ENCODE data around the gene WDR27.

WDR27 gene

DNA sequence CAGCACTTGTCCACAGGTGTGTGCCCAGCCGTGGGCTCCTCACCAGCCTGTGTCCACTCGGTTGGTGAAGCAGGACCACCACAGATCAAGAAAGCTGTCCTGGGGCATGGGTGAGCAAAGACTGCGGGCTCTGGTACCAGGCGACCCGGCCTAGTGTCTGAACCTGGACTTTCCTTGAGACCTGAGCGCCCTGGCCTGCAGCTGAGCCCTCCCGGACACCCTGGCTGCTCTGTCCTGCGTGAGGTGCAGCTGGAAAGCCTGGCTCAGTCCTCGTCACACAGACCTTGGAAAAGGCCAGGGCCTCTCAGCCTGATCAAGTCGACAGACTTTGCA, 247.0 kb downstream of the WDR27 start:
- Histone ChIP-seq H3K9ac (ENCODE audit: low read length in 2 of 2) (no peak overlapping the region), H3K4me1 (ENCODE audit: control insufficient read depth, insufficient read depth, low read length) (peaks cover 6% of the 10 kb centered on the region), H3K9me3 (ENCODE audit: control insufficient read depth in 2 of 2, low read length in 2 of 2) (peaks cover 0 to 3% of the 10 kb centered on the region in 2 donors), H3K27ac (ENCODE audit: low read length) (no peak overlapping the region), H3K4me3 (ENCODE audit: low read length in 2 of 2) (no peak overlapping the region), H3K36me3 (ENCODE audit: control insufficient read depth in 2 of 2, insufficient read depth in 2 of 2, low read length in 2 of 2) (peaks cover 0 to 2% of the 10 kb centered on the region in 2 donors), H3K27me3 (ENCODE audit: control insufficient read depth in 1 of 2, insufficient read depth in 2 of 2, low read length in 2 of 2) (no peaks in the 10 kb centered on the region)

DNA sequence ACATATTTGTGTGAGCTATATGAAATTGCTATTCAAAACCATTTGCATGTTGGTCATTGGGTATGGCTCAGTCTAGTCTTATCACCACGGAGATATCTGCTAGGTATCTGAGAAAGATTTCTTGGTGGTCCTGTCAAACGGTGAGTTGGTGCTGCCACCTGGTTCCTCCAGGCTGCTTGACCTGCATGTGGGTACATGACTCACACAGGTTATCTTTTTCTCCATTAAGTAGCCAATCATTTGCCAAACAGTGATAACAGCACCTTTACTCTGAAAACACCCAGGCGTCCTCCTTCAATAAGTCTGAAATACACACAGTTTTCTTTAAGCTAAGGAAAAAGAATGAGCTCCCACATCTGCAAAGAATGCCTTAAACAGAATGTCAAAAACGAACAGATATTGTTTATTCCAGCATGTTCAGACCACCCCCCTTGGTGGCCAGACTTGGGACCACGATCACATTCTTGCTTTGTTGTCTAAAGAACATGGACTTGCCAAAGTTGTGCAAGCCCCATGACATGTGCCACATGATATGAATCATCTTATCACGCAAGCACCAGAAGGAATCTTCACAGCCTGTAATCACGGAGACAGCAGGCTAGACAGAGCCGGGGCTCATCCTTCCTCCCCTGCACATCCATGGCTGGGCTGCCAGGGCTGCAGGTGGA, 247.5 kb downstream of the WDR27 start:
- Histone ChIP-seq H3K4me1 (ENCODE audit: control insufficient read depth, insufficient read depth, low read length) (peaks cover 6% of the 10 kb centered on the region), H3K9ac (ENCODE audit: low read length in 2 of 2) (no peak overlapping the region), H3K4me3 (ENCODE audit: low read length in 2 of 2) (no peak overlapping the region), H3K9me3 (ENCODE audit: control insufficient read depth in 2 of 2, low read length in 2 of 2) (no peaks in the 10 kb centered on the region), H3K27ac (ENCODE audit: low read length) (no peak overlapping the region), H3K27me3 (ENCODE audit: control insufficient read depth in 1 of 2, insufficient read depth in 2 of 2, low read length in 2 of 2) (no peaks in the 10 kb centered on the region), H3K36me3 (ENCODE audit: control insufficient read depth in 2 of 2, insufficient read depth in 2 of 2, low read length in 2 of 2) (peaks cover 0 to 2% of the 10 kb centered on the region in 2 donors)

- H3K27me3 ChIP-seq (ENCODE audit: control insufficient read depth in 1 of 2, insufficient read depth in 2 of 2, low read length in 2 of 2) = no peaks in the 10 kb centered on the region
- H3K9ac ChIP-seq (ENCODE audit: low read length in 2 of 2) = peak overlapping the region in 1 of 2 donors; percentile 74
- H3K4me3 ChIP-seq (ENCODE audit: low read length in 2 of 2) = peak overlapping the region; percentile 73 to 76
- peaks cover 0 to 2% of the 10 kb centered on the region in 2 donors for H3K36me3 ChIP-seq (ENCODE audit: control insufficient read depth in 2 of 2, insufficient read depth in 2 of 2, low read length in 2 of 2)
- H3K4me1 ChIP-seq (ENCODE audit: control insufficient read depth, insufficient read depth, low read length) = peaks cover 6% of the 10 kb centered on the region
- H3K27ac ChIP-seq (ENCODE audit: low read length) = peak overlapping the region; percentile 78
- no peaks in the 10 kb centered on the region for H3K9me3 ChIP-seq (ENCODE audit: control insufficient read depth in 2 of 2, low read length in 2 of 2)
These were observed 248.8 kb downstream of the WDR27 start for GRCh38 chr6:169452869-169453620.

GRCh38 chr6:169452117-169452868, 249.5 kb downstream of the WDR27 start:
- peaks cover 0 to 2% of the 10 kb centered on the region in 2 donors for H3K36me3 ChIP-seq (ENCODE audit: control insufficient read depth in 2 of 2, insufficient read depth in 2 of 2, low read length in 2 of 2)
- H3K9me3 ChIP-seq (ENCODE audit: control insufficient read depth in 2 of 2, low read length in 2 of 2) = no peaks in the 10 kb centered on the region
- H3K27me3 ChIP-seq (ENCODE audit: control insufficient read depth in 1 of 2, insufficient read depth in 2 of 2, low read length in 2 of 2) = no peaks in the 10 kb centered on the region
- H3K4me1 ChIP-seq (ENCODE audit: control insufficient read depth, insufficient read depth, low read length) = peaks cover 6% of the 10 kb centered on the region
- H3K4me3 ChIP-seq (ENCODE audit: low read length in 2 of 2) = peak overlapping the region; percentile 73 to 76
- peak overlapping the region; percentile 78 for H3K27ac ChIP-seq (ENCODE audit: low read length)
- H3K9ac ChIP-seq (ENCODE audit: low read length in 2 of 2) = peak overlapping the region; percentile 72 to 79

- Histone ChIP-seq H3K27ac (ENCODE audit: low read length) (no peak overlapping the region), H3K9ac (ENCODE audit: low read length in 2 of 2) (peak overlapping the region in 1 of 2 donors; percentile 72), H3K27me3 (ENCODE audit: control insufficient read depth in 1 of 2, insufficient read depth in 2 of 2, low read length in 2 of 2) (no peaks in the 10 kb centered on the region), H3K9me3 (ENCODE audit: control insufficient read depth in 2 of 2, low read length in 2 of 2) (no peaks in the 10 kb centered on the region), H3K4me1 (ENCODE audit: control insufficient read depth, insufficient read depth, low read length) (peaks cover 6% of the 10 kb centered on the region), H3K4me3 (ENCODE audit: low read length in 2 of 2) (peak overlapping the region; percentile 3 to 76), H3K36me3 (ENCODE audit: control insufficient read depth in 2 of 2, insufficient read depth in 2 of 2, low read length in 2 of 2) (peaks cover 0 to 2% of the 10 kb centered on the region in 2 donors)
These were observed 250.6 kb downstream of the WDR27 start for GRCh38 chr6:169451065-169451838.

- peaks cover 0 to 2% of the 10 kb centered on the region in 2 donors for H3K36me3 ChIP-seq (ENCODE audit: control insufficient read depth in 2 of 2, insufficient read depth in 2 of 2, low read length in 2 of 2)
- H3K9me3 ChIP-seq (ENCODE audit: control insufficient read depth in 2 of 2, low read length in 2 of 2) = no peaks in the 10 kb centered on the region
- H3K27ac ChIP-seq (ENCODE audit: low read length) = no peak overlapping the region
- no peak overlapping the region for H3K9ac ChIP-seq (ENCODE audit: low read length in 2 of 2)
- no peaks in the 10 kb centered on the region for H3K27me3 ChIP-seq (ENCODE audit: control insufficient read depth in 1 of 2, insufficient read depth in 2 of 2, low read length in 2 of 2)
- H3K4me1 ChIP-seq (ENCODE audit: control insufficient read depth, insufficient read depth, low read length) = peaks cover 6% of the 10 kb centered on the region
- H3K4me3 ChIP-seq (ENCODE audit: low read length in 2 of 2) = no peak overlapping the region
These were observed 251.7 kb downstream of the WDR27 start for GRCh38 chr6:169450097-169450496.

DNA sequence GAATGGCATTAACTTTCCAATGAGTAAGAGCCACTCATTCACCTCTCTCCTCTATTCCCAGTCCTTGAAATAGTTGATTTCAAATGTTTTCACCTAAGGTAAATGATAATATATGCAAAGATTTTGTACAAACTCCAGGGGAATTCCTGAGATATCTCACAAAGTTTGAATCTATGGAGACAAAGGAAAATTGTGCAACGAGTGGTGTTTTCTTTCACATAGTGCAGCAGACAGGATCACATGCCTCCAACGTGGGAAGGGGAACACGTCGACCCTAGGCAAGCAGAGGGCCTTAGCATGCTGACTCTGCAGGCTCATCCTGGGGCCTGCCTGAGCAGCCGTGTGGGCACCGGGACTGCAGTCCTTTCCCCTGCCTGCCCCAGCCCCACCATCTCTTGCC, 252.6 kb downstream of the WDR27 start:
- H3K9me3 ChIP-seq (ENCODE audit: control insufficient read depth in 2 of 2, low read length in 2 of 2) = no peaks in the 10 kb centered on the region
- no peak overlapping the region for H3K27ac ChIP-seq (ENCODE audit: low read length)
- H3K9ac ChIP-seq (ENCODE audit: low read length in 2 of 2) = no peak overlapping the region
- H3K4me3 ChIP-seq (ENCODE audit: low read length in 2 of 2) = no peak overlapping the region
- H3K36me3 ChIP-seq (ENCODE audit: control insufficient read depth in 2 of 2, insufficient read depth in 2 of 2, low read length in 2 of 2) = peaks cover 0 to 2% of the 10 kb centered on the region in 2 donors
- H3K27me3 ChIP-seq (ENCODE audit: control insufficient read depth in 1 of 2, insufficient read depth in 2 of 2, low read length in 2 of 2) = no peaks in the 10 kb centered on the region
- peaks cover 6% of the 10 kb centered on the region for H3K4me1 ChIP-seq (ENCODE audit: control insufficient read depth, insufficient read depth, low read length)

DNA sequence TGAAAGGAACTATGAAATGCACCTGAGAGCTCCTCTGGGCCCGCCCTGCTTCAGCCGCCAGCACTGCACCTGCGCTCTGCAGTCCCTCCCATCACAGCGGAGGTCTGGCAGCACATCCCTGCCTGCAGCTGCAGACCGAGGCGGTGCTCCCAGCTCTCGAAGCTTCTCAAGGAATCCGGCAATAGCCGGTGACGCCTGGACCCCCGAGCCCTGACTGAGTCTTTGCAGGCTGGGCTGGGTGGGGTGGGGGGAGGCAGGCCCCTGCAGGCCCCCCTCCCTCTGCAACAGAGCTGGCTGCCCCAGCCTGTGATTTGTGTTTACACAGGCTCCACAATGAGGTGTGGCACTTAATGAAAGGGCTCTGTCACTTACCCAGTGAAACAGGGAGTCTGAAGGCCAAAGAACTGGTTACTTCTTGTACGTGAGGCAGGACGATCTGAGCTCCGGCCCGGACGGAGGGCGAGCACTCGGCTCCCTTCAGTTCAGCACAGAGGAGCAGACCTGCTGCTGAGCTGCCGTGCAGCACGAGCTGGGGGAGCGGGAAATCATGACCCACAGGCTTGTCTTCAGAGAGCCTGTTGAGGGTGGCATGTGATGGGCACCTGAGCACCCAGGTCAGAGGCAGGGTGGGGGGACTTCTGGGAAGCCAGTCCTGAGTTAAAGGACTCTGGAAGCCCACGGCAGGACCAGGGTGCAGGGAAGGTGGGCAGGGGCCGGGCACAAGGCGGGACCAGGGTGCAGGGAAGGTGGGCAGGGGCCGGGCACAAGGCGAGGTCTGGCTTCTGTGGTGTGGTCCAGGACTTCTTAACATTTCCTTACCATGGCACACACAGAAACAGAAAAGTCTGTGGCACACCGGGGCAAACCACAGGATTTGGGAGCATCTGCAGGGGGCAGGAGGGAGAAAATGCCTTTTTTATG, 255.9 kb downstream of the WDR27 start:
- Histone ChIP-seq H3K36me3 (ENCODE audit: control insufficient read depth in 2 of 2, insufficient read depth in 2 of 2, low read length in 2 of 2) (peaks cover 0 to 2% of the 10 kb centered on the region in 2 donors), H3K4me1 (ENCODE audit: control insufficient read depth, insufficient read depth, low read length) (peaks cover 3% of the 10 kb centered on the region), H3K27ac (ENCODE audit: low read length) (no peak overlapping the region), H3K4me3 (ENCODE audit: low read length in 2 of 2) (no peak overlapping the region), H3K9ac (ENCODE audit: low read length in 2 of 2) (no peak overlapping the region), H3K9me3 (ENCODE audit: control insufficient read depth in 2 of 2, low read length in 2 of 2) (no peaks in the 10 kb centered on the region), H3K27me3 (ENCODE audit: control insufficient read depth in 1 of 2, insufficient read depth in 2 of 2, low read length in 2 of 2) (no peaks in the 10 kb centered on the region)

DNA sequence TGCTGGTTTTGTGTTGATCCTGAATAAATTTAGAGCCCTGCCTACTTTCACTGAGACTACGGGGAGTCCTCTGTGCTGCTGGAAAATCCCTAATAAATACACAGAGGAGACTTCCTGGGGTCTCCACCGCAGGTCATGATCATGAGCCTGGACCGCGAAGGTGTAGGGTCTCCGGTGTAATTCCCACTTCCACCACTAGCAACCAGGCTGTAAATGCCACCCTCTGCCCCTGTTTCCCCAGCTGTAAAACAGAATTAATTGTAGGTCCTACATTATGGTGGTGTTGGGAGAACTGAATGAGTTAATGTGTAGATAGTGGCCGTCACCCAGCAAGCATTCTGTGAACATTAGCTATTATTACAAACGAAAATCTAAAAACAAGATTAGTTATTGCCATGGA, 256.6 kb downstream of the WDR27 start:
- no peak overlapping the region for H3K9ac ChIP-seq (ENCODE audit: low read length in 2 of 2)
- H3K27ac ChIP-seq (ENCODE audit: low read length) = no peak overlapping the region
- no peaks in the 10 kb centered on the region for H3K36me3 ChIP-seq (ENCODE audit: control insufficient read depth in 2 of 2, insufficient read depth in 2 of 2, low read length in 2 of 2)
- no peaks in the 10 kb centered on the region for H3K9me3 ChIP-seq (ENCODE audit: control insufficient read depth in 2 of 2, low read length in 2 of 2)
- H3K4me1 ChIP-seq (ENCODE audit: control insufficient read depth, insufficient read depth, low read length) = peaks cover under 1% of the 10 kb centered on the region
- no peaks in the 10 kb centered on the region for H3K27me3 ChIP-seq (ENCODE audit: control insufficient read depth in 1 of 2, insufficient read depth in 2 of 2, low read length in 2 of 2)
- no peak overlapping the region for H3K4me3 ChIP-seq (ENCODE audit: low read length in 2 of 2)

All from stomach smooth muscle (tissue), 2 donors.